ENCODE data around the gene SNX5. TPM values are rescaled to one million over a fixed set of nuclear protein-coding genes. Genes with fewer than 3 reads are reported as not detected.

SNX5 gene
- total and polyA plus RNA-seq, 2 of the 13 experiments (the other 11 are each of a cell fraction or from before 2014, with no cell fraction given): 664 to 1,040 TPM

DNA sequence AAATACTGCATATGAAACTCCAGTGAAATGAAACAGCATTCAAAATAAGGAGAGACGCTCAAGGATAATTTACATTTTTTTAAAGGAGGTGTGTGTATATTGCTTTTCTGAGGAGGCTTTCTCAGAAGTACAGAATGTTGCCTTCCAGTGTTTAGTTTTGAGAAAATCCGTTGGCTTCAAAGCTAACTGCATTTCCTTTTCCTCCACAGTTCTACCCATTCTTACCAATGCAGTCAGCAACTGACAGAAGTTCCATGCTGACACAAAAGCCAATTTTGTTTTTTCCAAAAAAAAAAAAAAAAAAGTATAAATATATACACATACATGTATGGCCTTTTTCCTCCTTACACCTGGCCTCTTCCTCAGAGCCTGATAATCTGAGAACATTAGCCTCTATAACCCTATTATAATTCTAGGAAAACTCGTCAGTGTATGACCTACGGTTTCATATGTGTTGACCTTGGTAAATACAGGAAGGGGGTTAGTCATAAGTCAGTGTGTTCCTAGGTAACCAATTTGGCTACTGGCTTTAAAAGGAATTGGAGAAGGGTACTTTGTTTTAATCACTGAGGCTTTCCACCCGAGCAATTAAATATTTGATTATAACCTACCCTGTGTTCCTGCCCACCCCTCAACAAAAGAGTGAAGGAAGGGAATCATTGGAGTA is 24.4 kb upstream of the SNX5 start (continued):
- no peak for TF ChIP-seq IKZF1 (IDR thresholded peaks at IDR 0.05)
- 0 out of 2 replicates have a peak, but pooled peaks have one; percentile 22 for TF ChIP-seq FOXA3 (CRISPR knock-in tag; IDR thresholded peaks at IDR 0.05)
- no peak for TF ChIP-seq ZNF605 (CRISPR knock-in tag; IDR thresholded peaks at IDR 0.05)
- no peak for TF ChIP-seq KMT2A (CRISPR knock-in tag; IDR thresholded peaks at IDR 0.05)
- no peak for TF ChIP-seq TP53 (CRISPR knock-in tag; conservative IDR thresholded peaks at IDR 0.05)
- TF ChIP-seq ZNF781 (CRISPR knock-in tag; IDR thresholded peaks at IDR 0.05; ENCODE audit: borderline replicate concordance, not compliant biosample characterization): no peak
- TF ChIP-seq, protein P1, sequence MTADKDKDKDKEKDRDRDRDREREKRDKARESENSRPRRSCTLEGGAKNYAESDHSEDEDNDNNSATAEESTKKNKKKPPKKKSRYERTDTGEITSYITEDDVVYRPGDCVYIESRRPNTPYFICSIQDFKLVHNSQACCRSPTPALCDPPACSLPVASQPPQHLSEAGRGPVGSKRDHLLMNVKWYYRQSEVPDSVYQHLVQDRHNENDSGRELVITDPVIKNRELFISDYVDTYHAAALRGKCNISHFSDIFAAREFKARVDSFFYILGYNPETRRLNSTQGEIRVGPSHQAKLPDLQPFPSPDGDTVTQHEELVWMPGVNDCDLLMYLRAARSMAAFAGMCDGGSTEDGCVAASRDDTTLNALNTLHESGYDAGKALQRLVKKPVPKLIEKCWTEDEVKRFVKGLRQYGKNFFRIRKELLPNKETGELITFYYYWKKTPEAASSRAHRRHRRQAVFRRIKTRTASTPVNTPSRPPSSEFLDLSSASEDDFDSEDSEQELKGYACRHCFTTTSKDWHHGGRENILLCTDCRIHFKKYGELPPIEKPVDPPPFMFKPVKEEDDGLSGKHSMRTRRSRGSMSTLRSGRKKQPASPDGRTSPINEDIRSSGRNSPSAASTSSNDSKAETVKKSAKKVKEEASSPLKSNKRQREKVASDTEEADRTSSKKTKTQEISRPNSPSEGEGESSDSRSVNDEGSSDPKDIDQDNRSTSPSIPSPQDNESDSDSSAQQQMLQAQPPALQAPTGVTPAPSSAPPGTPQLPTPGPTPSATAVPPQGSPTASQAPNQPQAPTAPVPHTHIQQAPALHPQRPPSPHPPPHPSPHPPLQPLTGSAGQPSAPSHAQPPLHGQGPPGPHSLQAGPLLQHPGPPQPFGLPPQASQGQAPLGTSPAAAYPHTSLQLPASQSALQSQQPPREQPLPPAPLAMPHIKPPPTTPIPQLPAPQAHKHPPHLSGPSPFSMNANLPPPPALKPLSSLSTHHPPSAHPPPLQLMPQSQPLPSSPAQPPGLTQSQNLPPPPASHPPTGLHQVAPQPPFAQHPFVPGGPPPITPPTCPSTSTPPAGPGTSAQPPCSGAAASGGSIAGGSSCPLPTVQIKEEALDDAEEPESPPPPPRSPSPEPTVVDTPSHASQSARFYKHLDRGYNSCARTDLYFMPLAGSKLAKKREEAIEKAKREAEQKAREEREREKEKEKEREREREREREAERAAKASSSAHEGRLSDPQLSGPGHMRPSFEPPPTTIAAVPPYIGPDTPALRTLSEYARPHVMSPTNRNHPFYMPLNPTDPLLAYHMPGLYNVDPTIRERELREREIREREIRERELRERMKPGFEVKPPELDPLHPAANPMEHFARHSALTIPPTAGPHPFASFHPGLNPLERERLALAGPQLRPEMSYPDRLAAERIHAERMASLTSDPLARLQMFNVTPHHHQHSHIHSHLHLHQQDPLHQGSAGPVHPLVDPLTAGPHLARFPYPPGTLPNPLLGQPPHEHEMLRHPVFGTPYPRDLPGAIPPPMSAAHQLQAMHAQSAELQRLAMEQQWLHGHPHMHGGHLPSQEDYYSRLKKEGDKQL (CRISPR knock-in tag; IDR thresholded peaks at IDR 0.05; ENCODE audit: low read depth): no peak
- no peak for TF ChIP-seq EP300 (IDR thresholded peaks at IDR 0.05; ENCODE audit: low read depth in 2 of 2, low read length in 2 of 2)
- no peak for TF ChIP-seq EP300 (CRISPR knock-in tag; IDR thresholded peaks at IDR 0.05; ENCODE audit: borderline replicate concordance)
- TF ChIP-seq XBP1 (CRISPR knock-in tag; IDR thresholded peaks at IDR 0.05): no peak
- TF ChIP-seq, protein P2, sequence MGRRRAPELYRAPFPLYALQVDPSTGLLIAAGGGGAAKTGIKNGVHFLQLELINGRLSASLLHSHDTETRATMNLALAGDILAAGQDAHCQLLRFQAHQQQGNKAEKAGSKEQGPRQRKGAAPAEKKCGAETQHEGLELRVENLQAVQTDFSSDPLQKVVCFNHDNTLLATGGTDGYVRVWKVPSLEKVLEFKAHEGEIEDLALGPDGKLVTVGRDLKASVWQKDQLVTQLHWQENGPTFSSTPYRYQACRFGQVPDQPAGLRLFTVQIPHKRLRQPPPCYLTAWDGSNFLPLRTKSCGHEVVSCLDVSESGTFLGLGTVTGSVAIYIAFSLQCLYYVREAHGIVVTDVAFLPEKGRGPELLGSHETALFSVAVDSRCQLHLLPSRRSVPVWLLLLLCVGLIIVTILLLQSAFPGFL (CRISPR knock-in tag; IDR thresholded peaks at IDR 0.05): no peak
- TF ChIP-seq, protein P3, sequence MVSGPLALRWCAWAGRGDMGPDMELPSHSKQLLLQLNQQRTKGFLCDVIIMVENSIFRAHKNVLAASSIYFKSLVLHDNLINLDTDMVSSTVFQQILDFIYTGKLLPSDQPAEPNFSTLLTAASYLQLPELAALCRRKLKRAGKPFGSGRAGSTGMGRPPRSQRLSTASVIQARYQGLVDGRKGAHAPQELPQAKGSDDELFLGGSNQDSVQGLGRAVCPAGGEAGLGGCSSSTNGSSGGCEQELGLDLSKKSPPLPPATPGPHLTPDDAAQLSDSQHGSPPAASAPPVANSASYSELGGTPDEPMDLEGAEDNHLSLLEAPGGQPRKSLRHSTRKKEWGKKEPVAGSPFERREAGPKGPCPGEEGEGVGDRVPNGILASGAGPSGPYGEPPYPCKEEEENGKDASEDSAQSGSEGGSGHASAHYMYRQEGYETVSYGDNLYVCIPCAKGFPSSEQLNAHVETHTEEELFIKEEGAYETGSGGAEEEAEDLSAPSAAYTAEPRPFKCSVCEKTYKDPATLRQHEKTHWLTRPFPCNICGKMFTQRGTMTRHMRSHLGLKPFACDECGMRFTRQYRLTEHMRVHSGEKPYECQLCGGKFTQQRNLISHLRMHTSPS (CRISPR knock-in tag; IDR thresholded peaks at IDR 0.05; ENCODE audit: low read depth): no peak
- no peak for TF ChIP-seq ZNF776 (CRISPR knock-in tag; IDR thresholded peaks at IDR 0.05)
